Left colon (tissue), 2 donors: ENCODE data around the gene PGLYRP2. TPM values are rescaled to one million over a fixed set of nuclear protein-coding genes. Genes with fewer than 3 reads are reported as not detected.
"Not testable (repeated sequence)": the region's sequence is repeated elsewhere in the genome, so short reads cannot be mapped to it uniquely, and the experiment has no call there.

Experiments used
- ATAC-seq: fragments of 200-7000 bp; cut with Tn5 transposase; one replicate; pipeline ENCODE4 v1.9.1; 2020; ENCODE audit warnings: mild to moderate bottlenecking, moderate library complexity
- DNase-seq, 2 donors: peaks; one replicate each; pipeline ENCODE4 v3.0.0-alpha.2; 2020
- intact Hi-C, 2 donors: fragments of 100-400 bp; cut with DNase I in 1 of 2; cut with micrococcal nuclease in 1 of 2; formaldehyde crosslinking; loops; one replicate each; pipeline versions ENCODE4 v1.11.2 to v1.14.0; 2022; cut with DNase I, micrococcal nuclease
- total RNA-seq, 2 donors: library from RNA; stranded (reverse); fragmentation: NEBNext Ultra II Directional; extraction: Animal tissue kit (Norgen Biotek cat#: 25700); gene quantifications; one replicate each; pipeline ENCODE4 v1.2.1, GENCODE V29; 2021
- donor health status: DM: no; HTN: no; CAD: no.
- donor health status: DM: yes; HTN: yes; CAD: no.

Gene PGLYRP2
- total RNA-seq, 2 donors from 2014 or later = not detected

DNA sequence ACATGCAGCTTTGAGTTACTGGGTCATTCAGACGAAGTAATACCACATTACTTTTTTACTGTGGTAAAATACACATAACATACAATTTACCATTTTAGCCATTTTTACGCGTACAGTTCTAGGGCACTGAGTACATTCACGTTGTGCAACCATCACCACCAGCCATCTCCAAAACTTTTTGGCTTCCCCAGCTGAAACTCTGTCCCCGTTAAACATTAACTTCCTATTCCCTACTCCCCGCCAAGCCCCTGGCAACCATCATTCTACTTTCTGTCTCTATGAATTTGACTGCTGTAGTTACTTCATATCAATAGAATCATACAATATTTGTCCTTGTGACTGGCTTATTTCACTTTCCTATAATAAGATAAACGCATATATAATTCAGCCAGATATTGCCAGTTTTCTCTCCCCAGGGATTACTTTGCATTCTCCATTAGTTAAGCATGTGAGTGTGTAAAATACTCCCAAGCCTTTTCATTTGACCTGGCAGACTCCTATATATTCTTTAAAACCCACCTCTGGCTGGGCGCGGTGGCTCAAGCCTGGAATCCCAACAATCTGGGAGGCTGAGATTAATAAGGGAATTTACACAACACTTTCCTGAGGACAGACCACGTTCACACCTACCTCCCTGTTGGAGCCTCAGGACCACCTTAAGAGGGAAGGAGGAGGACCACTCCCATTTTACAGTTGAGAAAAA, 19.0 kb upstream of the PGLYRP2 start:
- ATAC-seq = no peak
- intact Hi-C loops = no loop called here
- DNase-seq = no peak

DNA sequence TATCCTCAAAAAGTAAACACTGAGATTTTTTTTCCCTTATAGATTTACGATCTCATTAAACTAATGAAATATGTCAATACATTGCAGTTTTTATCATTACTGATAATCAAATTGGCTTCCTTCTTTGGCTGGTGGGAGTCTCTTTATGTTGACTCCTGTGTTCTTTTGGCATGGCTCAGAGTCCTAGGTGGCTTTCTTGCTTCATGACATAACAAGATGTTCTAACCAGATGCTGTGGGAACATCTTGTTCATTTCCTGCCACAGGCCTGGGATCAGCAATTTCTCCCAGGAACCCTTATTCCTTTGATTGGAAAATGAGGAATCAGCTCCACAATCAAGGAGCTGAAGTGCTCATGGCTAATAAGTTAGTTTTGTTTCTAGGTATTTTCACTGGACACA, 15.8 kb upstream of the PGLYRP2 start:
- intact Hi-C loops = no loop called here
- DNase-seq (no peak), ATAC-seq (no peak)

DNA sequence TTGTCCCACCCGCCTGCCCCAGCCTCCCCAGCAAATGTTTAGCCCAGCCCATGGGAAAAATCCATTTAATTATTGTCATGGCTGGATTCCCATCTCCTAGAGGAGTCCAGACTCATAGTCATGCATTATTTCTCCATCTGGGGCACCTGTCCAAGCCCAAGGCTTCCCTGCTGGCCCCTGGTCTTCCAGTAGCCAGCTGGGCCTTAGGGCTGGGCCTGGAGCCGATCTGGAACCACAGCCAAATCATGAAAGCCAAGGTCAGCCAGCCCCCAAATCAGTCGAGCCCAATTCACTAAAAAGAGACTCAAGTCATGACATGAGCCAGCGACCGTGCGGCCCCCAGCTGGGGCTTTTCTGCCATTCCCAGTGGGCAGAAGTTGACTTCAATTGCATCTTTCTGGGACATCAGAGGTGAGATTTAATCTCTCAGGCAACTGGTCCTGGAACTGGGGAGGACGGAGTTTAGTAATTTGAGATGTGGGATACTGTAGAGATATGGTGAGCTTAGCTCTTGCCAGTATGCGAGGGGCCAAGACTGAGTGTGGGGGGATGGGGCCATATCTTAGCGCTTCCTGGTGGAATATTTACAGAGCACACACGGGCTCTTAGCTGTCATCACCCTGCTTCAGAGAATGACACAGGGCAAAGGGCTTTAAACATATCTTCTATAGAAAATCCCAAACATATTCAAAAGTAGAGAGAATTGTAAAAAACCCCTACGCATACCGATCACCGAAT, 9.4 kb upstream of the PGLYRP2 start:
- DNase-seq = no peak
- intact Hi-C loops = no loop called here
- no peak for ATAC-seq

- intact Hi-C loops = no loop called here
- no peak for DNase-seq
- ATAC-seq = no peak
These were observed 7.7 kb upstream of the PGLYRP2 start for GRCh38 chr19:15487038-15487437.

DNA sequence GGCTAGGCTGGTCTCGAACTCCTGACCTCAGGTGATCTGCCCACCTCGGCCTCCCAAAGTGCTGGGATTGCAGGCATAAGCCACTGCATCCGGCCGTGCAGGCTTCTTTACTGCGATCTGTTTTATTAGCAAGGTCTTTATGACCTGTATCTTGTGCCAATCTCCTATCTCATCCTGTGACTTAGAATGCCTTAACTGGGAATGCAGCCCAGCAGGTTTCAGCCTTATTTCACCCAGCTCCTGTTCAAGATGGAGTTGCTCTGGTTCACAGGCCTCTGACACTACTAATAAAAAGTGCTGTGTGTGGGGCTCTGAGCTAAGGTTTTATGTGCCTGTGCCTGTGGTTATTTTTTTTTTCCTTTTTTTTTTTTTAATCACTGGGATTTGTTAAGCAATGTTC, 6.5 kb upstream of the PGLYRP2 start:
- intact Hi-C loops, ATAC-seq, DNase-seq: not testable (repeated sequence)

GRCh38 chr19:15480996-15481395, 1.7 kb upstream of the PGLYRP2 start:
- ATAC-seq, intact Hi-C loops: not testable (repeated sequence)

GRCh38 chr19:15476325-15476724, 3.0 kb downstream of the PGLYRP2 start:
- ATAC-seq (no peak), DNase-seq (no peak)
- intact Hi-C loops = no loop called here

More at GRCh38 chr19:15480996-15481395, 1.7 kb upstream of the PGLYRP2 start:
- DNase-seq = not testable (repeated sequence)

DNA sequence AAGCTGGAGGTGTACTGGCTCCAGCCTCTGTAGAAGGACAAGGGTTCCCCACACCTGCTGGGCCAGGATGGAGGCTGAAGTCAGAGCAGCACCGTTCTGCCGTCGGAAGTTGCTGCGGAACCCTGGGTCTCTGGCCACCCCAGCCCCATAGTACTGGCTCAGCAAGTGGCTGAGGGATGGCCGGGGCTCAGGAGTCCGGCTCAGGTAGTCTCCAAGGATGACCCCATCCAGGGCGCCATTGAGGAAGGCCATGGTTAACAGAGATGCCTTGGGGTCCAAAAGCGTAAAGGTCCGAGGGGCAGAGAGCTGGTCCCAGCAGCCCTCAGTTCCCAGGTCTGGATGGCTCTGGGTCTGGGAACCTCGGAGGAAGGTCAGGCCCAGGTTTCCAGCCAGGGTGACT, 3.7 kb downstream of the PGLYRP2 start:
- intact Hi-C loops = no loop called here
- ATAC-seq (no peak), DNase-seq (no peak)

DNA sequence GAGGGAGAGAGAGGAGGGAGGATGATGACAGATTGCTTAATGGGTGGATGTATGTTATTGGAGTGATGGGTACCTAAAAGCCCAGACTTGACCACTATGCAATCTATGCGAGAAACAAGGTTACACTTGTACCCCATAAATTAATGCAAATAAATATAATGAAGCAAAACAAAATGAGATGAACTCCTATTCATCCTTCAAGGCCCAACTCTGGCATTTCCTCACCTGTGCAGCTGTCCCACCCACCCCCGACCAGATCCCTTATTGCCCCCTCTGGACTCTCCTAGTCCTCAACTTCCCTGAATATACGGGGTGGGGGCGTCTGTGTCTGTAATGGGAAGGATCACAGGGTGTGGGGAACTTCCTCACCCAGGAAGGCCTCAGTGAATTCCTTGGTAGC, 4.1 kb downstream of the PGLYRP2 start:
- ATAC-seq = no peak
- intact Hi-C loops = no loop called here
- DNase-seq = no peak

DNA sequence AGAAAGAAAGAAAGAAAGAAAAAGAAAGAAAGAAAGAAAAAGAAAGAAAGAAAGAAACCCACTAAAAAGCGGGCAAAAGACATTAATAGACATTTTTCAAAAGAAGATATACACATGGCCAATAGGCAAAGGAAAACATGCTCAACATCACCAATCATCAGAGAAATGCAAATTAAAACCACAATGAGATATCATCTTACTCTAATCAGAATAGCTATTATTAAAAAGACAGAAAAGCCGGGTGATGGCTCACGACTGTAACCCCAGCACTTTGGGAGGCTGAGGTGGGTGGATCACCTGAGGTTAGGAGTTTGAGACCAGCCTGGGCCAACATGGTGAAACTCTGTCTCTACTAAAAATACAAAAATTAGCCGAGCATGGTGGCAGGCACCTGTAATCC, 5.5 kb downstream of the PGLYRP2 start:
- intact Hi-C loops, ATAC-seq, DNase-seq: not testable (repeated sequence)

GRCh38 chr19:15471639-15472101, 7.6 kb downstream of the PGLYRP2 start:
- intact Hi-C loops = no loop called here
- ATAC-seq (no peak), DNase-seq (no peak)

DNA sequence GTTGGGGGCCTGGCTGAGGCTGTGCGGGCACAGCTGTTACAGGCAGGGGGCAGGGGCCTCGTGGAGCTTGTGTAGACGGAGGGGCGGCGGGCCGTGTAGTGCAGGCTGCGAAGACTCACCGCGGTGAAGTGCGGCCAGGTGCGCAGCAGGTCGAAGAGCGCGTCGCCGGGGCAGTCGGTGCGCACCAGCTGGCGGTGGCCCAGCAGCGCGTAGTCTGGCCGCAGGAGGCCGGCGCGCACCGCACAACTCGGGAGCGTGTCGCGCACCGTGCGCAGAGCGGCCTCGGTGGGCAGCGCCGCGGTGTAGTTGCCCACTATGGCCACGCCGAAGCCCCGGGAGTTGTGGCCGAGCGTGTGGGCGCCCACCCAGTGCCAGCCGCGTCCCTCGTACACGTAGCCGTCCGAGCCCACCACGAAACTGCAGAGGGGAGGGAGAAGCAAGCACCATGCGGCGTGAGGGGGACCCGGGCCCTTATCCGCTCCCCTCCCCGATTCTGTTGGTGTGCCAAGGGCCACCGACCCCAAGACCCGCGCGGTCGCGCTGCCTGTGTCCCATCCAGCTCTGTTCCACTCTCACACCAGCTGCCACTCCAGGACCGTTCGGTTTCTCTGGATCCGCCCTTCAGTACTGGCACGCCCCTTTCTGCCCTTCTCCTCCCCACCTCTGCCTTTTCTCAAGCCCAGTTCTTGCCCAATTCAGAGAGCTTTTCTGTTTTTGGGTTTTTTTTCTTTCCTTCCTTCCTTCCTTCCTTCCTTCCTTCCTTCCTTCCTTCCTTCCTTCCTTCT, 9.6 kb downstream of the PGLYRP2 start:
- no peak for ATAC-seq
- peak in 1 of 2 donors; percentile 20 for DNase-seq
- intact Hi-C loops = loop anchor here in 1 of 2 donors (10.0 kb wide), 1 partner anchor 85 kb away; no protein-coding TSS in a partner anchor

DNA sequence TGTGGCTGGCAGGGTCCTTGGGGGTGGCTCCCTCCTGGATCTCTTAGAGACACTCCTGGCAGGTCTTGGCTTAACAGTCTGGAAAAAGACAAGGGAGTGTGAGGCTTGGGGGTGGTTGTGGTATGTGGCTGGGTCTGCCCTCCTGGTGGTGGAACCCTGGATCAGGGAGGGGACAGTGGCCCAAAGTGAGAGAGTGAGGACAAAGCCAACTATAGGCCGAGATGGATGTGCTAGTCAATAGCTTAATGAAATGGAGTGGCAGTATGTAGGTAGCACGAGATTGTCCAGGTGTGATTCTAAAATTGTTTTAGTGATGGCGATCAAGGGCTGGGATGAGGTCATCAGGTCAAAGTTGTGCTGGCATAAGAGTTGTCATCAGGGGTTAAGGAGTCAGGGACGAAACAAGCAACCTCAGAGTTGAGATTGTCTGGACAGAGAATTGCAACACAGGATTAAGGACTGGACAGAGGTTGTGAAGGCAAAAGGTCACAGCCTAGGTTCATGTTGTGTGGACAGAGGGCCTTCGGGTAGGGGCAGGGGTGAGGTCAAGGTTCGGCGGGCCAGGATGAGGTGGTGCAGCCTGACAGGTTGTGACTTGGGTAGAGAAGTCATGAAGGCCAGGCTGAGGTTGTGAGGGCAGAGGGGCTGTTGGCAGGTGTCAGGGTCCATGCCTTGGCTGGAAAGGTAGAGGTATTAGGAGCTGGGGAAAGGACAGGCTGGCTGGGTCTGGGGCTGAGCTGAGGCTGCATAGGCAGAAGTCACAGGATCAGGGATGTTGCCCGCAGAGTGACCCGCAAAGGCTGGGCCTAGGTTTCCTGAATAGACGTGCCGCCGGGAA, 10.4 kb downstream of the PGLYRP2 start:
- no peak for DNase-seq
- intact Hi-C loops = loop anchor here in 1 of 2 donors (10.0 kb wide), 1 partner anchor 86 kb away; no protein-coding TSS in a partner anchor
- no peak for ATAC-seq

GRCh38 chr19:15467734-15468214, 11.5 kb downstream of the PGLYRP2 start:
- ATAC-seq = no peak
- no peak for DNase-seq

GRCh38 chr19:15466851-15467733, 12.2 kb downstream of the PGLYRP2 start:
- no peak for ATAC-seq
- intact Hi-C loops = loop anchor here in 1 of 2 donors (10.0 kb wide), 1 partner anchor 88 kb away; no protein-coding TSS in a partner anchor
- peak in 1 of 2 donors; percentile 23 for DNase-seq

More at GRCh38 chr19:15467734-15468214, 11.5 kb downstream of the PGLYRP2 start:
- intact Hi-C loops = loop anchor here in 1 of 2 donors (10.0 kb wide), 1 partner anchor 87 kb away; no protein-coding TSS in a partner anchor

DNA sequence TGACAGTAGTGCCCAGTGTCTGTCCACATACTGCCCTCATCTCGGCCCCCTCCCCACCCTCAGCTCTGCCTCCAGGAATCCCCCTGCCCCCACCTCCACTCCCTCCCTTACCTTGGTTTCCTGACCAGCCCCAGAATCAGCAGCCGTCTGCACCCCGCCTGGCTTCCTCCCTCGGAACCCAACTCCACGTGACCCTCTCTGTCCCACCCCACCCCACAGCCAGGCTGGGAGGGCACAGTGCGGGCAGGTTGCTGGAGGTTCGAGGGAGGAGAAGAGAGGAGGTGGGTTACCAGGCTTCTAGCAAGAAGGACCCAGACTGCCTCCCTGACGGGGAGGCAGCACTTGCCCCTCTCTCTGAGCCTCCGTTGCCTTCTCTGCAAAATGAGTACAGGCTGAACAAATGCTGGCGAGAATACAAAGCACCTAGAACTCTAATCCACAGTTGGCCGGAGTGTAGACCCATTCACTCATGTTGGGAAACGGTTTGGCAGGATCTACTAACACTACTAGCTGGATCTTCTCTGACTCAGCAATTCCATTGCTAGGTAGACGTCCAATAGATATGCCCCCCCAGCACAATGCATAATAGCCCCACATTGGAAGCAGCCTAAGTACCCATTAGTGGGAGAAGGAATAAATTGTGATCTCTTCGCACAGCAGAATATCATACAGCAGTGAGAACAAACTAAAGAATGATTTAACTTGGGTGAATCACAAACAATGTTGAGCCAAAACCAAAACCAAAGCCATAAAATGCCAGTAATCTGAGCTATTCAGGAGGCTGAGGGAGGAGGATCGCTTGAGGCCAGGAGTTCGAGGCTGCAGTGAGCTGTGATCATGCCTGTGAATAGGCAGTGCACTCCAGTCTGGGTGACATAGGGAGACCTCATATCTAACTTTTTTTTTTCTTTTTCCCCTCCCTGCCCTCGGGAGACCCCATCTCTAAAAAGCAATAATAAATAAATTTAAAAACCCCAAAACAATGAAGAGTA, 14.6 kb downstream of the PGLYRP2 start, which contains the start of gene RASAL3:
RASAL3 (minus strand) TSS at position 151 of the 992 bp plus-strand sequence. CDS start 186 bp downstream, outside the sequence.
- DNase-seq = peak in 1 of 2 donors; percentile 54
- ATAC-seq = peak; percentile 35

More for the DNA sequence above, 14.6 kb downstream of the PGLYRP2 start, which contains the start of gene RASAL3:
- intact Hi-C loops = loop anchor here in 1 of 2 donors (10.0 kb wide), 1 partner anchor 90 kb away; no protein-coding TSS in a partner anchor
